NCI-H2081 (cell line): Measurements from ENCODE around the gene AFG3L2.

Experiments used
- DNase-seq, 2 experiments: peaks; one replicate each; lab custom pipeline; 2025; lab: John Stamatoyannopoulos, UW

The AFG3L2 gene

GRCh38 chr18:12324991-12325725 is 51.9 kb downstream of the AFG3L2 start:
- DNase-seq: no peak

- no peak for DNase-seq
Measured at GRCh38 chr18:12321333-12321732, 55.7 kb downstream of the AFG3L2 start.

GRCh38 chr18:12318857-12319256 is 58.2 kb downstream of the AFG3L2 start:
- DNase-seq: no peak

GRCh38 chr18:12318334-12318697 is 58.7 kb downstream of the AFG3L2 start:
- DNase-seq: peak in 1 of 2 experiments; percentile 47

GRCh38 chr18:12317664-12318333 is 59.2 kb downstream of the AFG3L2 start:
- peak in 1 of 2 experiments; percentile 60 for DNase-seq

GRCh38 chr18:12315911-12316310 is 61.1 kb downstream of the AFG3L2 start:
- DNase-seq: no peak

GRCh38 chr18:12315490-12315889 is 61.5 kb downstream of the AFG3L2 start:
- no peak for DNase-seq

GRCh38 chr18:12314591-12315305 is 62.3 kb downstream of the AFG3L2 start:
- DNase-seq: peak in 1 of 2 experiments; percentile 40

GRCh38 chr18:12313530-12314245 is 63.3 kb downstream of the AFG3L2 start:
- DNase-seq: no peak

GRCh38 chr18:12312976-12313375 is 64.1 kb downstream of the AFG3L2 start:
- no peak for DNase-seq

GRCh38 chr18:12310762-12311161 is 66.3 kb downstream of the AFG3L2 start:
- DNase-seq: no peak

GRCh38 chr18:12309683-12310198 is 67.3 kb downstream of the AFG3L2 start:
- no peak for DNase-seq

GRCh38 chr18:12308386-12309100 is 68.5 kb downstream of the AFG3L2 start:
- DNase-seq: peak in 1 of 2 experiments; percentile 19

- peak in 1 of 2 experiments; percentile 48 for DNase-seq
Measured at GRCh38 chr18:12307701-12308385, 69.2 kb downstream of the AFG3L2 start, which contains the start of gene TUBB6. TUBB6 (plus strand) TSS chr18:12308241; CDS start chr18:12308293, 52 bp downstream.

GRCh38 chr18:12306752-12307700 is 70.0 kb downstream of the AFG3L2 start:
- no peak for DNase-seq

- DNase-seq: no peak
Measured at GRCh38 chr18:12305930-12306629, 70.9 kb downstream of the AFG3L2 start.

GRCh38 chr18:12305211-12305610 is 71.8 kb downstream of the AFG3L2 start:
- no peak for DNase-seq

GRCh38 chr18:12304351-12305210 is 72.4 kb downstream of the AFG3L2 start:
- peak; percentile 36 to 77 for DNase-seq
